Spinal cord (tissue), 10 donors: Measurements from ENCODE around the gene PLXDC1. TPM values are rescaled to one million over a fixed set of nuclear protein-coding genes. Genes with fewer than 3 reads are reported as not detected.

Source experiments
- DNase-seq, 6 donors: peaks; one replicate each; pipeline versions ENCODE4 v3.0.0 to v3.0.0-alpha.2; 2013 to 2015; ENCODE audit warnings: low spot score in 6 of 6, low read depth in 4 of 6
- H3K27ac ChIP-seq: one replicate; pipeline ENCODE4 v1.5.1; 2013; ENCODE audit warnings: low read depth, low read length, control low read depth
- H3K27me3 ChIP-seq: one replicate; pipeline ENCODE4 v1.6.1; 2013; ENCODE audit warnings: low read length; ENCODE audit not compliant: control insufficient read depth, insufficient read depth
- H3K36me3 ChIP-seq: one replicate; pipeline ENCODE4 v1.6.1; 2013; ENCODE audit warnings: low read length; ENCODE audit not compliant: control insufficient read depth, insufficient read depth
- H3K4me1 ChIP-seq: one replicate; pipeline ENCODE4 v1.6.1; 2013; ENCODE audit warnings: low read length; ENCODE audit not compliant: control insufficient read depth, insufficient read depth
- H3K4me3 ChIP-seq: one replicate; pipeline ENCODE4 v1.5.1; 2013; ENCODE audit warnings: low read depth, low read length, control low read depth
- H3K9me3 ChIP-seq: one replicate; pipeline ENCODE4 v1.6.1; 2013; ENCODE audit warnings: low read length; ENCODE audit not compliant: control insufficient read depth, insufficient read depth
- WGBS: methylation state at CpG from one replicate; pipeline ENCODE4 v1.1.5; 2013; ENCODE audit warnings: missing lambda C conversion rate; ENCODE audit not compliant: insufficient coverage; 5-methylcytosine and 5-hydroxymethylcytosine counted together
- polyA plus RNA-seq, 2 donors: library from polyadenylated mRNA; unstranded; fragments of 120-200 nt; gene quantifications; one replicate each; pipeline ENCODE4 v1.2.1, GENCODE V29; 2013; ENCODE audit not compliant: insufficient read length in 2 of 2
- total RNA-seq, 2 donors: library from RNA; depleted of rRNA in 1 of 2; stranded (reverse); fragments of 120-200 nt in 1 of 2; fragments of >200 nt in 1 of 2; gene quantifications; one replicate each; pipeline versions ENCODE4 v1.2.3 to v1.2.4, GENCODE V29; 2013 to 2014
- donor health status: healthy.

The PLXDC1 gene
- total and polyA plus RNA-seq, 4 donors, result 10.1 to 47.1 (median 25.6) TPM

DNA sequence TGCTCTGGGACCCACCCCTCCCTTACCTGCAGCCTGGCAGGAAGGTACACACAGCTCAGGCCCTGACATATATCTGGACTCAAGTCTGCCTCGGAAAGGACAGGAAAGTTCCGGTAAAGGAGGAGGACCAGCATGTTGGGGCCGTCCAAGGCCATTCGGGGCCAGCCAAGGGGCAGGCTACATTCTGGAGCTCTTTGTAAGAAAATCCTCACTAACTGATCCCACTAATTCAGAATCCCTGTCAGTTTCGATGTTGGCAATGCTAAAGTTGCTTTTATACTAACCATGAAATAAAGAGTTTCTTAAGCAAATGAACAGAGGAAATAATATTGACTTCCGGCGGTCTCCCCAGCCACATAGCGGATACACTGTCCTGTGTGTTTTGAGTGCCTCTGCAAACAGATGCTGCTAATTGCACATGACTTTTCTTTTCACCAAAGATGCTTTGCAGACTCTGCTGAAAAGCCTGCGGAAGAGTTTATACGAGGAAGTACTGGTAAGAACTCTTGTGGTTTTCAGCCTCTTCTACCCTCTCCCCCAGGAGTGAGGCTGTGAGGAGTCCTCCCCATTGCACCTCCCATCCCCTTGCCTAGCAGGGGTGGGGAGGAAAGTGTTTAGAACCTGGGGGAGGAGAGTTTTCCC is 54.8 kb downstream of the PLXDC1 start:
- Histone ChIP-seq H3K9me3 (no peaks in the 10 kb centered on the region), H3K27ac (no peak overlapping the region), H3K4me1 (peaks cover 29% of the 10 kb centered on the region), H3K36me3 (no peaks in the 10 kb centered on the region), H3K27me3 (peaks cover 2% of the 10 kb centered on the region), H3K4me3 (no peak overlapping the region)
- 65% methylated on average over 4 of the region's 10 CpGs for WGBS
- peak in 1 of 6 donors; percentile 13 for DNase-seq

DNA sequence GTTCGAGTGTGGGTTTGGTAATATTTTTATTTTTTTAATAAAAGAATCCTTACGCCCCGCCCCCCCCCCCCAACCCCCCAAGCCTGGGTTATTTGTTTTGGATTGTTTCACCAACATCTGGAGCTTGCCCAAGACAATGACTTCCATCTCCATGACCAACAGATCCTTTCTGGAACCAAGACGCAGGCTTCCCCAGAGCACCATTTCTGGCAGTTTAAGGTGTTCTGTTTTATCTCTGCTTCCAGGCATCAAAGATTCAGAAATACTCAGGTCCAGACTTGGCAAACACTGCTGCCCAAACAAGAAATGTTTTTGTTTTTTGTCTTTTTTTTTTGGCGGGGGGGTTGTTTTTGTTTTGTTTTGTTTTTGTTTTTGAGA is 56.1 kb downstream of the PLXDC1 start:
- Histone ChIP-seq H3K27me3 (peaks cover 2% of the 10 kb centered on the region), H3K27ac (no peak overlapping the region), H3K4me1 (peaks cover 33% of the 10 kb centered on the region), H3K9me3 (no peaks in the 10 kb centered on the region), H3K36me3 (no peaks in the 10 kb centered on the region), H3K4me3 (no peak overlapping the region)
- DNase-seq, result no peak
- WGBS, result 88% methylated on average over 1 of the region's 5 CpGs

DNA sequence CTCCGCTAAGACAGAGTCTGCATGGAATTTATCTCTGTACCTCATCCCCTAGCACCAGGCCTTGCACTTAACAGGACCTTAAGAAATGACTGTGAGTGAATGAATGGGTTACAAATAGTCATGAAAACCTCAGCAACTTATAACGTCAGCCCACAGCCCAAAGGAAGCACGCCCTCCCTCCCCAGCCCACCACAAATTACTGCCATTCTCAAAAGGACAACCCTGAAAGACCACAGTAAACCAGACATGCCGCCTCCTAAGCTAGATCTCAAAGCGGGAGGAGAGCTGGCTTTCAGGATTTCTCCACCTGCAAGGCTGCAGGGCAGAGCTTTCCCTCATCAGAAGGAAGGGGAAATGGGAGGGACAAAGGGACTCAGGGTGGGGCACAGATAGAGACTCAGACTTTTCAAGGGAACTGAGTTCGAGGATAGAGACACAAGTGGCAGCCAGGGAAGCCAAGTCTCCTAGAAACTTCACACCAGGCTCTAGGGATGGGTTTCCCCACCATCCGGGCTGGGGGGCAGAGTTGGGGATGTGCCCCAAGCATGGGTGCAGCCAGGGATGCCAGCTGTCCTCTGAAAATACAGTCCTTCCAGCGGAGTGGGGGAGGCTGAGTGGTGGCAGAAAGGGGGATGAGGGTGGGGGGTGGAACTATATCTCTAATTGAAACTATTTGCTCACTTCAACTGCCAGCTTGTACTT is 56.7 kb downstream of the PLXDC1 start:
- H3K4me3 ChIP-seq, result no peak overlapping the region
- H3K27ac ChIP-seq, result no peak overlapping the region
- DNase-seq, result no peak
- WGBS, result 19% methylated on average over 2 of the region's 8 CpGs
- peaks cover 31% of the 10 kb centered on the region for H3K4me1 ChIP-seq
- peaks cover 2% of the 10 kb centered on the region for H3K27me3 ChIP-seq
- no peaks in the 10 kb centered on the region for H3K9me3 ChIP-seq
- no peaks in the 10 kb centered on the region for H3K36me3 ChIP-seq

GRCh38 chr17:39092692-39093230 is 58.7 kb downstream of the PLXDC1 start:
- H3K27ac ChIP-seq, result no peak overlapping the region
- H3K4me3 ChIP-seq, result no peak overlapping the region
- H3K27me3 ChIP-seq, result peaks cover 2% of the 10 kb centered on the region
- DNase-seq, result peak in 1 of 6 donors; percentile 41
- WGBS, result 0% methylated on average over 1 of the region's 6 CpGs
- peaks cover 3% of the 10 kb centered on the region for H3K36me3 ChIP-seq
- H3K9me3 ChIP-seq, result no peaks in the 10 kb centered on the region
- H3K4me1 ChIP-seq, result peaks cover 19% of the 10 kb centered on the region

DNA sequence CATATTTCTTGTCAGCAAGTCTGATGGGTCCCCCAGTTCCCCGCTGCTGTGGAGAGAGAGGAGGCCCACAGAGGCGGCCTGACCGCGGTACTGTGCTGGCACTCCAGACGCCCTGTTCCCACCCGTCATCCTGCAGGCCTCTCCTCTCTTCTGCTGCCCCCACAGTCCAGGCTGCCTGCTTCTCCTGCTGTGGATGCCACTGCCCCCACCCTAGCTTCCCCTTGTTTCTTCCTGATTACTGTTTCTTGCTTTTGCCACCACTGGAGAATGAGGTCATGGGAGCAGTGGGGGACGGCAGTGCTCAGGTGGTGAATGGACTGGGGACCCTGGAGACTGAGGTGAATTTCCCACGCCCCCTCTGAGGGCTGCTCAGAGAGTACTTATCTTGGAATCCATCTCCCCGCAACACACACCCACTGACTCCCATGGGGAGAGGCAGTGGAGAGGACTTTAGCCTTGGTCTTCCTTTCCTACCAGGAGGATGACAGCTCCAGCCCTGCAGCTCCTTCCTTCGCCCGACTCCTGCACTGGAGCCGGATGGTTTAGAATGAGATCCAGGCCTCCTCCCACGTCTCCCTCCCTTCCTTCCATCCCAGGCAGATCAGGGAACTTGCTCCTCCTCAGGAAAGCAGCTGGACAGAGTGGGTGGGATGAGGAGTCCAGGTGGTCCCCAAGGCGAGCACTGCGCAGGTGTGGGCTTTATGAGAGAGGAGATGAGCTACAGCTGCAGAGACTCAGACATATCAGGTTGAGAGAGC is 60.4 kb downstream of the PLXDC1 start:
- 89% methylated on average over 2 of the region's 15 CpGs for WGBS
- no peak for DNase-seq
- Histone ChIP-seq H3K4me1 (peaks cover 17% of the 10 kb centered on the region), H3K9me3 (no peaks in the 10 kb centered on the region), H3K4me3 (no peak overlapping the region), H3K27me3 (peaks cover 2% of the 10 kb centered on the region), H3K36me3 (peaks cover 6% of the 10 kb centered on the region), H3K27ac (no peak overlapping the region)

GRCh38 chr17:39090400-39090799 is 61.0 kb downstream of the PLXDC1 start:
- Histone ChIP-seq H3K36me3 (peaks cover 6% of the 10 kb centered on the region), H3K27ac (no peak overlapping the region), H3K4me3 (no peak overlapping the region), H3K4me1 (peaks cover 16% of the 10 kb centered on the region), H3K27me3 (peaks cover 2% of the 10 kb centered on the region), H3K9me3 (no peaks in the 10 kb centered on the region)
- 71% methylated on average over 7 of the region's 9 CpGs for WGBS
- no peak for DNase-seq

DNA sequence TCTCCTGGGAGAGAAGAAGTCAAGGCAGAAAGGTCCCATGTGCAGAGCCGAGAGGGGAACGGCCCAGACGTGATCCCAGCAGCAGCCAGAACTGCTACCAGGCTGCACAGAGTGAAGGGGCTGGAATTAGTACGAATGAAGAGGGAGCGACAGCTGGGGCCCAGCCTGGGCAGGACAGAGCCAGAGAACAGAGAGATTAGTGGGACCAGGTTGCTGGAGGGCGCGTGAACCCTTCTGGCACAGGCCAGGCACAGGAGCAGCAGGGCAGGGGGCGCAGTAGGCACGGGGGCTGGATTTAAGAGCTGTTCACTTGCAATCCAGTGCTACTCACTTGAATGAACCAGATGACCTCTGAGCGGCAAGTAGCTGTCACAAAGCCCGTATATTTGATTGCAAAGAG is 66.9 kb downstream of the PLXDC1 start:
- DNase-seq, result no peak
- 67% methylated on average over 11 of the region's 11 CpGs for WGBS
- Histone ChIP-seq H3K27me3 (no peaks in the 10 kb centered on the region), H3K4me3 (no peak overlapping the region), H3K36me3 (peaks cover 8% of the 10 kb centered on the region), H3K9me3 (no peaks in the 10 kb centered on the region), H3K4me1 (peaks cover 24% of the 10 kb centered on the region), H3K27ac (no peak overlapping the region)

DNA sequence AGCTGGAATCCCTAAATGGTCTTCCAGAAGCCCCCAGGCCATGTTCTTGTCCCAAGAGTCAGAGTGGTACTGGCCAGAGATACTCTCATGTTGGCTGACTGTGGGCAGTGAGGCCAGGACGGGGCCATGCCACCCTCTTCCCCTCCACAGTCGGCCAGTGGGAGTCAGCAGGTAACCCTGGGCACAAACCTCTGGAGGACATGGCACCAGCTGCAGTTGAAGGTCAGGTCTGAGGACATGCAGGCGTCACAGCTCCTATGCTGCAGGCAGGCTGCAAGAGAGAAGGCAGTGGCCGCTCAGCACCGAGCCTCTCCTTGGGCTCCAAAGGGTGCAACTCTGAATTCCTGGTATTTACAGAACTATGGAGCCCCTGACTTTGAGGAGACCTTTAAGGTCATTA is 68.2 kb downstream of the PLXDC1 start:
- H3K4me3 ChIP-seq, result no peak overlapping the region
- no peak overlapping the region for H3K27ac ChIP-seq
- no peak for DNase-seq
- H3K9me3 ChIP-seq, result no peaks in the 10 kb centered on the region
- H3K27me3 ChIP-seq, result no peaks in the 10 kb centered on the region
- peaks cover 8% of the 10 kb centered on the region for H3K36me3 ChIP-seq
- WGBS, result 90% methylated on average over 5 of the region's 5 CpGs
- peaks cover 24% of the 10 kb centered on the region for H3K4me1 ChIP-seq

- Histone ChIP-seq H3K4me1 (peaks cover 24% of the 10 kb centered on the region), H3K27ac (no peak overlapping the region), H3K9me3 (no peaks in the 10 kb centered on the region), H3K27me3 (no peaks in the 10 kb centered on the region), H3K36me3 (peaks cover 5% of the 10 kb centered on the region), H3K4me3 (no peak overlapping the region)
- DNase-seq, result peak in 1 of 6 donors; percentile 51
- WGBS, result 40% methylated on average over 1 of the region's 1 CpG
These were observed 69.0 kb downstream of the PLXDC1 start for GRCh38 chr17:39082482-39082881.
